SK-N-MC (cell line): Measurements from ENCODE around the gene PACSIN2.

Experiments used
- EZH2 ChIP-seq: fragments of 200-600 bp; sonication (generic); IDR thresholded peaks from one replicate; pipeline ENCODE4 v1.6.1; 2017; ENCODE audit warnings: antibody characterized with exemption
- FOXP2 ChIP-seq: optimal IDR thresholded peaks from 2 replicates; pipeline ENCODE3; 2011; ENCODE audit warnings: mild to moderate bottlenecking, moderate library complexity; ENCODE audit not compliant: insufficient read depth; ENCODE audit errors: extremely low read length, control extremely low read depth
- POLR2AphosphoS5 ChIP-seq: IDR thresholded peaks from 2 replicates; pipeline ENCODE4 v1.6.1; 2012; ENCODE audit warnings: mild to moderate bottlenecking, low read depth, low read length, borderline replicate concordance

GRCh38 chr22:42922374-42923191 is 92.4 kb downstream of the PACSIN2 start:
- no peak for TF ChIP-seq POLR2AphosphoS5
- TF ChIP-seq EZH2 = no peak
- TF ChIP-seq FOXP2 = no peak
